Gastroesophageal sphincter (tissue), 3 donors: ENCODE data around the gene KIRREL2.

ENCODE experiments used
- POLR2AphosphoS5 ChIP-seq: sonication (generic); formaldehyde crosslinking; IDR thresholded peaks from one replicate; pipeline ENCODE4 v1.6.1; 2017; ENCODE audit warnings: antibody characterized with exemption
- TF ChIP-seq, protein P1 (sequence below), 4 experiments: fragments of 200-600 bp in 2 of 4; fragments of 450-650 bp in 2 of 4; sonication (generic) in 1 of 4; IDR thresholded peaks; one replicate each; pipeline ENCODE4 v1.5.1; 2017 to 2019; ENCODE audit warnings: antibody characterized with exemption in 4 of 4, mild to moderate bottlenecking in 2 of 4, moderate library complexity in 2 of 4

GRCh38 chr19:35847911-35848310 is 8.8 kb upstream of the KIRREL2 start:
- TF ChIP-seq, protein P1, sequence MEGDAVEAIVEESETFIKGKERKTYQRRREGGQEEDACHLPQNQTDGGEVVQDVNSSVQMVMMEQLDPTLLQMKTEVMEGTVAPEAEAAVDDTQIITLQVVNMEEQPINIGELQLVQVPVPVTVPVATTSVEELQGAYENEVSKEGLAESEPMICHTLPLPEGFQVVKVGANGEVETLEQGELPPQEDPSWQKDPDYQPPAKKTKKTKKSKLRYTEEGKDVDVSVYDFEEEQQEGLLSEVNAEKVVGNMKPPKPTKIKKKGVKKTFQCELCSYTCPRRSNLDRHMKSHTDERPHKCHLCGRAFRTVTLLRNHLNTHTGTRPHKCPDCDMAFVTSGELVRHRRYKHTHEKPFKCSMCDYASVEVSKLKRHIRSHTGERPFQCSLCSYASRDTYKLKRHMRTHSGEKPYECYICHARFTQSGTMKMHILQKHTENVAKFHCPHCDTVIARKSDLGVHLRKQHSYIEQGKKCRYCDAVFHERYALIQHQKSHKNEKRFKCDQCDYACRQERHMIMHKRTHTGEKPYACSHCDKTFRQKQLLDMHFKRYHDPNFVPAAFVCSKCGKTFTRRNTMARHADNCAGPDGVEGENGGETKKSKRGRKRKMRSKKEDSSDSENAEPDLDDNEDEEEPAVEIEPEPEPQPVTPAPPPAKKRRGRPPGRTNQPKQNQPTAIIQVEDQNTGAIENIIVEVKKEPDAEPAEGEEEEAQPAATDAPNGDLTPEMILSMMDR (IDR thresholded peaks at IDR 0.05) = no peak
- no peak for TF ChIP-seq POLR2AphosphoS5
